Stimulated activated CD8-positive, alpha-beta memory T cell treated with anti-CD3 and anti-CD28 coated beads, Interleukin-2, amount 100 ng/mL, for 1 hour (primary cell): Measurements from ENCODE around the gene LMNTD2.

ENCODE experiments used
- DNase-seq, 2 donors: peaks; one replicate each; pipeline ENCODE4 v3.0.0-alpha.2; 2020; ENCODE audit warnings: low read depth in 2 of 2

Gene LMNTD2

DNA sequence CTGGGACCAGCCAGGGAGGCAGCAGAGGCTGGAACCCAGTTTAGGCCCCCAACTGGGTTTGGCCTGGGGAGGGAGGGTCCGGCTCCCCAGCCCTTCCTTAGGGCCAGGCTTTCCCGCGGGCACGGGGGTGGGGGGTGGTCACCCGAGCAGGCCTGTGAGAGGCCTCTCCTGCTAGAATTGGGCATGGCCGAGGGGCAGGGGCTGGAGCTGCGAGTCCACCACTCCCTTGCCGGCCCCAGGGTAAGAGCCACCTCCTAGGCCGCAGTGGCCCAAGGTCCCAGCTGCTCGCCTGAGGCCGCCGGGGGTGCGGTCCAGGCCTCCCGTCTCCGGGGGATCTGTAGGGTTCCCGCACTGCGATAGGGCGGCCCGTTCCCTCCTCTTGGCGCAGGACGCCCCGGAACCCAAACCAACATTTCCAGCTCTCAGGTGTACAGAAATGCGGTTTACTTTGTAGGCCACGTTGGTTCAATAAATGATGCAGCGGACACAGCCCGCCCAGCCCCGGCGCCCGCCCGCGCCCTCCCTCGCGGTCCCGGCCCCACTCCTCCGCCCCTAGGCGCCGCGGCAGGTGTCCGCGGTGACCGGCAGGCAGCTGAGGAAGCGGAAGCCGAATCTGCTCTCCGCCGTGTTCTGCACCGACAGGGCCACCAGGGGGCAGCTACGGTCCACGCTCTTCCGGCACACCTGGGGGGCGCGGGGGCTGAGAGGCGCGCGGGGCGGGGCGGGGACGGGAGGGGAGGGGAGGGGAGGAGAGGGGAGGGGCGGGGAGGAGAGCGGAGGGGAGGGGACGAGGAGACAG, 5.9 kb downstream of the LMNTD2 start:
- DNase-seq, result peak in 1 of 2 donors; percentile 66

GRCh38 chr11:553988-554340, 6.6 kb downstream of the LMNTD2 start:
- DNase-seq, result no peak

- DNase-seq, result no peak
Measured at GRCh38 chr11:553083-553987, 7.2 kb downstream of the LMNTD2 start.

DNA sequence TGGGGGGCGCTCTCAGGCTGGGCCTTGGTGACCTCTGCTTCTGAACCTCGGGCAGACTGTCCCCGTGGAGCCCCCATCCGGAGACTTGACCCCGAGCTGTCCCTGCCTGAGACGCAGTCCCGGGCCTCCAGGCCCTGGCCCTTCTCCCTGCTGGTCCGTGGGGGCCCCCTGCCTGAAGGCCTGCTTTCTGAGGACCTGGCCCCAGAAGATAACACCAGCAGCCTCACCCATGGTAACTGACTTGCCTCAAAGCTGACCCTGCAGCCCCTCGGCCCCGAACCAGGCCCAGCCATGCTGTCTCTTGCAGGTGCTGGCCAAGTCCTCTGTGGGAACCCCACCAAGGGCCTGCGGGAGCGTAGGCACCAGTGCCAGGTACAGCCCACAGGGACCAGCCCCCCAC, 8.9 kb downstream of the LMNTD2 start:
- DNase-seq, result no peak

- DNase-seq, result no peak
Measured at GRCh38 chr11:551131-551530, 9.4 kb downstream of the LMNTD2 start.

- no peak for DNase-seq
Measured at GRCh38 chr11:550746-551085, 9.8 kb downstream of the LMNTD2 start.

DNA sequence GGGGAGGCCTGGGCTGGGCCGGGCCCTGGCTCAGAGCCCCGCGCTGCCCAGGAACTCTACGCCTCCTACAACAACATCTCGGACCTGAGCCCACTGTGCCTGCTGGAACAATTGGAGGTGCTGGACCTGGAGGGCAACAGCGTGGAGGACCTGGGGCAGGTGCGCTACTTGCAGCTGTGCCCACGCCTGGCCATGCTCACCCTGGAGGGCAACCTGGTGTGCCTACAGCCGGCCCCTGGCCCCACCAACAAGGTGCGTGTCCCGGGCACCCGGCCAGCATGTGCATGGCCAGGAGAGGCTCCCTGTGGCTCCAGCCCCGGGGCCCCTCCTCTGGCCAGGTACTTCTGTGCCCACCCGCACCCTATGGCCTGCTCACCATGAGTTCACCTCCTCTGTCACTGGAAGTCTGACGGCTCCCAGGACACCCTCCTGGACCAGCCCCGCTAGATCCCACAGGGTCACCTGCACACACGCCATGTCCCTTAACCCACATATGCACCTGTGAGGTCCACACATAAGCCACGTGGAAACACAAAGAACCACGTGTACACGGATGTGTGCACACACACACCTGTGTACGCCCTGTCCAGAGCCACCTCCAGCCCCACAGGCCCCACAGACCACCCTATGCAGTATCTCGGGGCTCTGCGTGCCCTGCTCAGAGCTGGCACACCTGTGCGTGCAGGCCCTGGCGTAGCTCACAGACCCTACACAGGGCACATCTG, 10.4 kb downstream of the LMNTD2 start:
- no peak for DNase-seq

GRCh38 chr11:548700-549603, 11.6 kb downstream of the LMNTD2 start:
- no peak for DNase-seq

GRCh38 chr11:545171-545570, 15.4 kb downstream of the LMNTD2 start:
- DNase-seq, result no peak

GRCh38 chr11:544817-545166, 15.7 kb downstream of the LMNTD2 start:
- no peak for DNase-seq

- DNase-seq, result no peak
Measured at GRCh38 chr11:541433-541885, 19.1 kb downstream of the LMNTD2 start.

DNA sequence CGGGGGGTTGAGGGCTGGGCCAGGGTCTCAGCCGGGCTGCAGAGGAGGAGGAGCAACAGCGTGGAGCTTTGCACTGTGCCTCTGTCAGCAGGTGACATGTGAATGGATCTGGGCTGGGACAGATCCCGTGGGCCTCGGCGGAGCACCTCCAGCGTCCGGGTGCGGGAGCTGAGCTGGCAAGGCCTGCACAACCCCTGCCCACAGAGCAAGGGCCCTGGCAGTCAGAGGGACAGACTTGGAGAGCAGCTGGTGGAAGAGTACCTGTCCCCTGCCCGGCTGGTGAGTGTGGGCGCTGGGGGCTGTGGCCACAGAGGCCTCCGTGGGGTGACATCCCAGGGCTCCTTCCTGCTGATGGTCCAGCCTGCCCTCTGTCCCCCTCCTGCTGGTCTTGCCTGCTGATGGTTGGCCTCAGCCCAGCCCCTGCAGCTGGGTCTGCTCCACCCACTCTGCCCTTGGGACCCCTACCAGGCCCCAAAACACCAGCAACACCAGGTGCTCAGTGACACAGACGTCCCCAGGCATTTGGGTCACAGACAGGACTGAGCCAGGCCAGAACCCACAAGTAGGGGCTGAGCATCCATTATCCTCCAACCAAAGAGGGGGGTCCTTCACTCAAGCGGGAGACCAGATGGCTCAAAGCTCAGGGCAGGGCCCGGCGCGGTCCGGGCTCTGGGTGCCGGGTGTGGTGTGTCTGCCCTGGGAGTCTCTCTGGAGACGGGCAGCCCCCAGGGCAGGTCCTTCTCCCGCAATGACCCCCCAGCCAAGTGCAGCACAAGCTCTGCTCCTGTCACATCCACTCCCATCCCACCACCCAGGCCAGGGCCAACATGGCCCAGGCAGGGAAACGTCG, 19.7 kb downstream of the LMNTD2 start:
- no peak for DNase-seq

DNA sequence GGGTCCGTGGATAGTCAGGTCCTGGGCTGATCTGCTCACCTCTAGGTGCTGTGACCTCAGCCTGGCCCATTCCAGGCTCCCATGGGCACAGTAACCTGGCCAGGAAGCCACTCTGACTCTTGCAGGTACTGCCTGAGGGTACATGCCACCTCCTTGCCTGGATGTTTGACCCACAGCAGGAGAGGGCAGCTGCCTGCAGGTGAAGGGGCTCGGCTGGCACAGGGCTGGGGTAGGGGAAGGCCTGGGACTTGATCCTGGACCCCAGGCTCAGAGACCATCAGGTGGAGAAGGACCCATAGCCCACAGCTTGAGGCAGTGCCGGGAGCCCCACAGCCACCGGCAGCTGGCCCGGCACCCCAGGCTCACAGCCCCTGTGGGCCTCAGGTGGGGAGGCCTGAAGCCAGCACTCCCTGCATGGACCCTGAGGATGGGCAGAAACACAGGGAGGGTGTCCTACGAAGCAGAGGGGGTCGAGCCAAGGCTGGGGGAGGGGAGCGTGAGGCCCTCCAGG, 20.5 kb downstream of the LMNTD2 start:
- no peak for DNase-seq

- no peak for DNase-seq
Measured at GRCh38 chr11:538431-539051, 22.0 kb downstream of the LMNTD2 start.

- DNase-seq, result no peak
Measured at GRCh38 chr11:537622-538430, 22.7 kb downstream of the LMNTD2 start.

DNA sequence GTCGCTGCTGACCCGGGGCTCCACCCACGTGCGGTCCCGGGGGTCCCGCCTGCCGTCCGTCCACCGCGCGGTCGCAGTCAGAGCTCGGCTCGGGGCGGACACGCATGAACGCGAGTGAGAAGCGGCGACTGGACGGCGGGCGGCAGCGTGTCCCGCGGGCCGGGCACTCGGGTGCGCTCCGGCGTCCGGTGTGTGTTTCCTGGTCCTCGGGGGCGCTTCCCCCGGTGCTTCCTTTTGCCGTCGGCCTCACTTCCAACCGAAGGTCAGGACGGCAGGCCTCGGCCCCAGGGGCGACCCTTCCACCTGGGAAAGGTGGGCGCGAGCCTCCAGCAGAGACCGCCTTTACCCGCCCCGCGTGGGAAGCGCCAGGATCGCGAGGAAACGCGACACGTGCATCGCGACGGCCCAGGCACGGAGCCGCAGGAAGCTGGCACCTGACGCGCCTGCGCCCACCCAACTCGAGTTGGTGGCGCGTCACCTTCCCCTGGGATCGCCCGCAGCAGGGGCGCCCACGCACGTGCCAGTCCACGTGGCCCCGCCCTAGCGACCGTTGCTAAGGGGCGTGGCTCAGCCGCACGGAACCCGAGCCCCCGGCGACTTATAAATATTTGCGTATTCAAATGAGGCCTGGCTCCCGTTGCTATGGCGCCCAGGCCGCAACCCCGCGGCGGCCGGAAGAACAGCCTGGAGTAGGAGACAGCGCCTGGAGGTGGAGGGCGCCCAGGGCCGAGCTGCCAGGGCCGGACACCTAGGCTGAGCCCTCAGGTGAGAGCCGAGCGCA, 23.5 kb downstream of the LMNTD2 start, which contains the start of gene LRRC56:
LRRC56 (plus strand) TSS at position 687 of the 781 bp plus-strand sequence. CDS start 3,158 bp downstream, outside the sequence.
- DNase-seq, result peak; percentile 86

- DNase-seq, result peak; percentile 91 to 93
Measured at GRCh38 chr11:535519-536454, 24.8 kb downstream of the LMNTD2 start, which contains the start of gene HRAS. TSS of gene HRAS (minus strand) at chr11:535576.
